WTC11 (cell line): ENCODE data around the gene RASGRF2. TPM values are rescaled to one million over a fixed set of nuclear protein-coding genes. Genes with fewer than 3 reads are reported as not detected.

Source experiments
- ATAC-seq: fragments of 200-7000 bp; cut with Tn5 transposase; 2 replicates; pipeline ENCODE4 v1.10.0; 2021; ENCODE audit warnings: mild to moderate bottlenecking, moderate library complexity
- CTCF ChIA-PET: fragments of 300-600 bp; sonication (Branson Sonifier 250); formaldehyde crosslinking; loops from one replicate; lab custom pipeline; 2021; ENCODE audit warnings: antibody characterized with exemption; lab: Charles Lee
- POLR2A ChIA-PET: fragments of 350-600 bp; sonication (Branson Sonifier 250); formaldehyde crosslinking; loops from one replicate; lab custom pipeline; 2021; ENCODE audit warnings: antibody characterized with exemption; lab: Charles Lee
- DNase-seq: peaks from one replicate; pipeline ENCODE4 v3.0.0; 2021; ENCODE audit warnings: low spot score
- H3K27ac Mint-ChIP-seq: 2 replicates; pipeline ENCODE4 v1.8.0; 2021; ENCODE audit warnings: mixed read lengths
- H3K27me3 Mint-ChIP-seq: 2 replicates; pipeline ENCODE4 v1.8.0; 2021; ENCODE audit warnings: low read depth, mild to moderate bottlenecking, moderate library complexity, mixed read lengths
- H3K36me3 Mint-ChIP-seq: 2 replicates; pipeline ENCODE4 v1.8.0; 2021; ENCODE audit warnings: mixed read lengths
- H3K4me1 Mint-ChIP-seq: 2 replicates; pipeline ENCODE4 v1.8.0; 2022; ENCODE audit warnings: mixed read lengths
- H3K4me3 Mint-ChIP-seq: 2 replicates; pipeline ENCODE4 v1.8.0; 2021; ENCODE audit warnings: mild to moderate bottlenecking, moderate library complexity, mixed read lengths
- H3K9me3 Mint-ChIP-seq: 2 replicates; pipeline ENCODE4 v1.8.0; 2021; ENCODE audit warnings: mixed read lengths
- ARID4B ChIP-seq: sonication (generic); formaldehyde crosslinking; IDR thresholded peaks from 2 replicates; pipeline ENCODE4 v1.8.0; 2023; ENCODE audit warnings: missing genetic modification reagents, mild to moderate bottlenecking, borderline replicate concordance
- CREM ChIP-seq: sonication (generic); formaldehyde crosslinking; IDR thresholded peaks from 2 replicates; pipeline ENCODE4 v1.8.1; 2022; ENCODE audit warnings: mild to moderate bottlenecking, missing genetic modification reagents, moderate library complexity
- EMX1 ChIP-seq: fragments of 250-450 bp; sonication (Bioruptor Pico); IDR thresholded peaks from 2 replicates; pipeline ENCODE4 v1.8.0; 2021; ENCODE audit warnings: mild to moderate bottlenecking
- IRF2 ChIP-seq: sonication (generic); formaldehyde crosslinking; IDR thresholded peaks from 2 replicates; pipeline ENCODE4 v1.8.0; 2022; ENCODE audit warnings: low read depth, missing genetic modification reagents, borderline replicate concordance
- KAT7 ChIP-seq: sonication (generic); formaldehyde crosslinking; IDR thresholded peaks from 2 replicates; pipeline ENCODE4 v1.8.1; 2023; ENCODE audit warnings: missing genetic modification reagents, mild to moderate bottlenecking, borderline replicate concordance
- MXD4 ChIP-seq: fragments of 250-450 bp; sonication (Bioruptor Pico); IDR thresholded peaks from 2 replicates; pipeline ENCODE4 v1.8.0; 2021; ENCODE audit warnings: mild to moderate bottlenecking, moderate library complexity, borderline replicate concordance
- NR1H2 ChIP-seq: sonication (generic); formaldehyde crosslinking; IDR thresholded peaks from 2 replicates; pipeline ENCODE4 v1.9.0; 2021; ENCODE audit warnings: mild to moderate bottlenecking, moderate library complexity, missing genetic modification reagents
- OVOL2 ChIP-seq: fragments of 250-450 bp; sonication (Bioruptor Pico); IDR thresholded peaks from 2 replicates; pipeline ENCODE4 v1.9.0; 2021; ENCODE audit warnings: mild to moderate bottlenecking, borderline replicate concordance
- USF2 ChIP-seq: sonication (generic); formaldehyde crosslinking; IDR thresholded peaks from 2 replicates; pipeline ENCODE4 v1.8.1; 2023; ENCODE audit warnings: mild to moderate bottlenecking, missing genetic modification reagents, moderate library complexity
- ZMAT4 ChIP-seq: fragments of 250-450 bp; sonication (Bioruptor Pico); IDR thresholded peaks from 2 replicates; pipeline ENCODE4 v1.9.0; 2021; ENCODE audit warnings: mild to moderate bottlenecking
- ZNF219 ChIP-seq: sonication (generic); formaldehyde crosslinking; IDR thresholded peaks from 2 replicates; pipeline ENCODE4 v1.8.0; 2023; ENCODE audit warnings: missing genetic modification reagents, mild to moderate bottlenecking, borderline replicate concordance
- ZNF263 ChIP-seq: sonication (generic); formaldehyde crosslinking; IDR thresholded peaks from 2 replicates; pipeline ENCODE4 v1.8.1; 2022; ENCODE audit warnings: low read depth, mild to moderate bottlenecking, moderate library complexity, missing genetic modification reagents
- ZNF396 ChIP-seq: fragments of 250-450 bp; sonication (Bioruptor Pico); IDR thresholded peaks from 2 replicates; pipeline ENCODE4 v1.8.0; 2021; ENCODE audit warnings: mild to moderate bottlenecking, moderate library complexity, borderline replicate concordance
- ZNF416 ChIP-seq: fragments of 250-450 bp; sonication (Bioruptor Pico); IDR thresholded peaks from 2 replicates; pipeline ENCODE4 v1.9.0; 2021; ENCODE audit warnings: mild to moderate bottlenecking, inconsistent platforms
- ZSCAN18 ChIP-seq: fragments of 250-450 bp; sonication (Bioruptor Pico); IDR thresholded peaks from 2 replicates; pipeline ENCODE4 v2.1.2; 2022; ENCODE audit warnings: mild to moderate bottlenecking, moderate library complexity
- total RNA-seq: library from RNA; stranded (reverse); gene quantifications from 3 replicates; pipeline ENCODE4 v1.2.3, GENCODE V29; 2021
- TF ChIP-seq, protein P1 (sequence below): sonication (generic); formaldehyde crosslinking; IDR thresholded peaks from 2 replicates; pipeline ENCODE4 v1.8.1; 2023; ENCODE audit warnings: mild to moderate bottlenecking, missing genetic modification reagents

Gene RASGRF2
- total RNA-seq, 1 experiment from 2014 or later = 17.6 TPM

GRCh38 chr5:80912479-80912878, 47.7 kb upstream of the RASGRF2 start (continued):
- TF ChIP-seq USF2 (CRISPR knock-in tag) (no peak), ZNF416 (no peak), ARID4B (CRISPR knock-in tag) (no peak), EMX1 (CRISPR knock-in tag) (no peak)

DNA sequence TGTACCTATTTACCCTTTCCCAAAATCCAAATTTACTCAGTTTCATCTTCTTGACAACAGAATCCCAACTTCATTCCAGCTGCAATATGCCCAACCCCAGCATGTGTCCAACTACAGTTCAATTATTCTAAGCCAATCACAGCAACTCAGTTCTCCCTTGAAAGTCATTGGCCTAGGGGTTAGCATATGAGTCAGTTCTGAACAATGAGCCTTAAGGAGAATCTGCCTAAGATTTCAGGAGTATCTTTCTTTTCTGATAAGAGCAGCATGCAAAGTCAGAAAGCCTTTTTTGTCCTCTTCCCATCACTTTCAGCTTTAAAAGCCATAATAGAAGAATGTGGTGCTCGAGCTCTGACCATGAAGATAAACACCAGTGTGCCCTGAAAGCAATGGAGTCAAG, 44.4 kb upstream of the RASGRF2 start:
- Mint-ChIP-seq H3K36me3 (peaks cover 6% of the 10 kb centered on the region; the same call in 1 of the 2 replicates), H3K27me3 (no peaks in the 10 kb centered on the region), H3K4me3 (no peak overlapping the region), H3K27ac (no peak overlapping the region), H3K4me1 (peaks cover 15% of the 10 kb centered on the region), H3K9me3 (peaks cover 20% of the 10 kb centered on the region)
- ATAC-seq (no peak), DNase-seq (no peak)
- CTCF ChIA-PET = interaction anchor here (1.1 kb wide), 2 partner anchors 20 to 280 kb away, joined by 3 read pairs; no protein-coding TSS in a partner anchor
- POLR2A ChIA-PET = interaction anchor here (0.6 kb wide), 1 partner anchor 25 kb away, joined by 5 read pairs; no protein-coding TSS in a partner anchor
- TF ChIP-seq ZNF396 (CRISPR knock-in tag) (no peak), CREM (CRISPR knock-in tag) (no peak), NR1H2 (CRISPR knock-in tag) (no peak), ZSCAN18 (CRISPR knock-in tag) (no peak), KAT7 (CRISPR knock-in tag) (no peak), ZNF263 (CRISPR knock-in tag) (no peak), OVOL2 (CRISPR knock-in tag) (no peak), EMX1 (CRISPR knock-in tag) (no peak), ZMAT4 (no peak), IRF2 (CRISPR knock-in tag) (no peak), ZNF219 (no peak), MXD4 (CRISPR knock-in tag) (no peak)
- TF ChIP-seq, protein P1, sequence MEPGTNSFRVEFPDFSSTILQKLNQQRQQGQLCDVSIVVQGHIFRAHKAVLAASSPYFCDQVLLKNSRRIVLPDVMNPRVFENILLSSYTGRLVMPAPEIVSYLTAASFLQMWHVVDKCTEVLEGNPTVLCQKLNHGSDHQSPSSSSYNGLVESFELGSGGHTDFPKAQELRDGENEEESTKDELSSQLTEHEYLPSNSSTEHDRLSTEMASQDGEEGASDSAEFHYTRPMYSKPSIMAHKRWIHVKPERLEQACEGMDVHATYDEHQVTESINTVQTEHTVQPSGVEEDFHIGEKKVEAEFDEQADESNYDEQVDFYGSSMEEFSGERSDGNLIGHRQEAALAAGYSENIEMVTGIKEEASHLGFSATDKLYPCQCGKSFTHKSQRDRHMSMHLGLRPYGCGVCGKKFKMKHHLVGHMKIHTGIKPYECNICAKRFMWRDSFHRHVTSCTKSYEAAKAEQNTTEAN (CRISPR knock-in tag) = no peak
